ENCODE measurements around the gene PPP6R1.

Gene PPP6R1

DNA sequence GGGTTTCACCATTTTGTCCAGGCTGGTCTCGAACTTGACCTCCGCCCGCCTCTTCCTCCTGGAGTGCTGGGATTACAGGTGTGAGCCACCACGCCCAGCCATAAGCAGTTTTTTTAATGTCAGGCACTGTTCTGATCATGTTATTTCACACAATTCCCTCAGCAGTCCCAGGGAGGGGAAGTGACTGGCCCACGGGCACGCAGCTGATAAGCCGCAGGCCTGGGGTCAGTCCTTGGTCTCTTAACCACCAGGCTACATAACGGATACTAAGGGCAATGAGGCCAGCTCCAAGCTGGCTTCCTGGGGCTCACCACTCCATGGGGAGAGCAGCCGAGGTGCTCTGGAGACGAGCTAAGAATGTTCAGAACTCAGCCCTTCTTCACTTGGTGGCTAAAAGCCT lies 38.5 kb upstream of the PPP6R1 start:
- TF ChIP-seq, protein P1, sequence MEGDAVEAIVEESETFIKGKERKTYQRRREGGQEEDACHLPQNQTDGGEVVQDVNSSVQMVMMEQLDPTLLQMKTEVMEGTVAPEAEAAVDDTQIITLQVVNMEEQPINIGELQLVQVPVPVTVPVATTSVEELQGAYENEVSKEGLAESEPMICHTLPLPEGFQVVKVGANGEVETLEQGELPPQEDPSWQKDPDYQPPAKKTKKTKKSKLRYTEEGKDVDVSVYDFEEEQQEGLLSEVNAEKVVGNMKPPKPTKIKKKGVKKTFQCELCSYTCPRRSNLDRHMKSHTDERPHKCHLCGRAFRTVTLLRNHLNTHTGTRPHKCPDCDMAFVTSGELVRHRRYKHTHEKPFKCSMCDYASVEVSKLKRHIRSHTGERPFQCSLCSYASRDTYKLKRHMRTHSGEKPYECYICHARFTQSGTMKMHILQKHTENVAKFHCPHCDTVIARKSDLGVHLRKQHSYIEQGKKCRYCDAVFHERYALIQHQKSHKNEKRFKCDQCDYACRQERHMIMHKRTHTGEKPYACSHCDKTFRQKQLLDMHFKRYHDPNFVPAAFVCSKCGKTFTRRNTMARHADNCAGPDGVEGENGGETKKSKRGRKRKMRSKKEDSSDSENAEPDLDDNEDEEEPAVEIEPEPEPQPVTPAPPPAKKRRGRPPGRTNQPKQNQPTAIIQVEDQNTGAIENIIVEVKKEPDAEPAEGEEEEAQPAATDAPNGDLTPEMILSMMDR (IDR thresholded peaks at IDR 0.05; ENCODE audit: low read length, missing control alignments) = no peak
- H3K4me3 ChIP-seq (replicated peaks; ENCODE audit: low read depth, low read length) = no peak overlapping the region

DNA sequence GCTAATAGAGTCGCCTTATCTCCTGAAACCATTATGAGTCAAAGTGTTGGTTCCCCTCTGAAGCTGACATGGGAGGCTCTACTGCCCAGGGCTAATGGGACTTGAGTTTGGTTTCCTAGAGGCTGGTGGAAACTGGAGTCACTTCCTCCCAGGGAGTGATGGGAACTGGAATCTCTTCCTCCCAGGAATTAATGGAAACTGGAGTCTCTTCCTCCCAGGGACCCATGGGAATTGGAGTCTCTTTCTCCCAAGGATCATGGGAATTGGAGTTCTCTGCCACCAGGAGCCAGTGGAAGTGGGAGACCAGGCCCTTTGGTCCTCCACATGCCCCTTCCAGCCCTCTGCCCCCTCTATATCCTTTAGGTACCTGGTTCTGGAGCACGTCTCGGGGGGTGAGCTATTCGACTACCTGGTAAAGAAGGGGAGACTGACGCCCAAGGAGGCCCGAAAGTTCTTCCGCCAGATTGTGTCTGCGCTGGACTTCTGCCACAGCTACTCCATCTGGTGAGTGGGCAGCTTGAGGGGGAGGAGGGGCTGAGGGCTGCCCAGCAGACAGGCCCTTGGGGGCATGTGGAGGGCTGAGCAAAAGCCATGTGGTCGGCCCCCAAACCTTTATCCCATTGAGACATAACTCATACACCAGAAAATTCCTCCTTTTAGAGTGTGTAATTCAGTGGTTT lies 30.4 kb upstream of the PPP6R1 start:
- TF ChIP-seq, protein P1 (IDR thresholded peaks at IDR 0.05; ENCODE audit: low read length, missing control alignments) = no peak
- no peak for DNase-seq (ENCODE audit: low read depth)
- no peak overlapping the region for H3K4me3 ChIP-seq (replicated peaks; ENCODE audit: low read depth, low read length)

More for the DNA sequence above, 38.5 kb upstream of the PPP6R1 start:
- no peak for DNase-seq (ENCODE audit: low read depth)

DNA sequence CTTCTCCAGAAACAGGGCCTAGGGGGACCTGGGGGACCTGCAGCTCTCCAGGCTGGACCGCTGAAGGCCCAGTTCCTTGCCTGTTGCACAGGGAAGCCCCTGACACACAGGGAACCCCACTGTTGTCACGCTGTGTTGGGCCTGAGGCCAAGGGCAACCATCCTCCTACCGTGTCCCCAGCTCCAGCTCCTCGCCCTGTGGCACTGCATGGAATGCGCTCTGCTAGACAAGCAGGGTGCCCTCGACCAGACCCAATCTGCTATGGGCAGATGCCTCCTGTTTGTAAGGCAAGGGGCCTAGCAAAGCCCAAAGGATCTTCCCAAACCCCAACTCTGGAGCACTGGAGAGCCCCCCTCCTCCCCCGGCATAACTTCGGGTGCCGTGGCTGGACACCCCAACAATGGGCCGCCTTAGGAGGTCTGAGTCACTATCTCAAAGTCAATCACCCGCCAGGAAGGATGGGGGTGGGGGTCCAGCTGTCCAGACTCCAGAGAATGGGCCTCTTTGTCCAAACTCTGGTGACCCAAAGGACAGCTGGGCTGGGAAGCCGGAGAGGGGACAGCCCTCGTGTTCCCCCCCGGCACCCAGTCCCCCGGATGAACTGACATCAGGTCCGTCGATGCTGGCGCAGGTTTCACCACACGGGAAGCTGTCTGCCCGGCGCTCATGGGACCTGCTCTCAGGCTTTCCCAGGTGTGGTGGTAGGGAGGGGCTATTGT lies 28.7 kb upstream of the PPP6R1 start:
- no peak overlapping the region for H3K4me3 ChIP-seq (replicated peaks; ENCODE audit: low read depth, low read length)
- TF ChIP-seq, protein P1 (IDR thresholded peaks at IDR 0.05; ENCODE audit: low read length, missing control alignments) = no peak
- DNase-seq (ENCODE audit: low read depth) = no peak

DNA sequence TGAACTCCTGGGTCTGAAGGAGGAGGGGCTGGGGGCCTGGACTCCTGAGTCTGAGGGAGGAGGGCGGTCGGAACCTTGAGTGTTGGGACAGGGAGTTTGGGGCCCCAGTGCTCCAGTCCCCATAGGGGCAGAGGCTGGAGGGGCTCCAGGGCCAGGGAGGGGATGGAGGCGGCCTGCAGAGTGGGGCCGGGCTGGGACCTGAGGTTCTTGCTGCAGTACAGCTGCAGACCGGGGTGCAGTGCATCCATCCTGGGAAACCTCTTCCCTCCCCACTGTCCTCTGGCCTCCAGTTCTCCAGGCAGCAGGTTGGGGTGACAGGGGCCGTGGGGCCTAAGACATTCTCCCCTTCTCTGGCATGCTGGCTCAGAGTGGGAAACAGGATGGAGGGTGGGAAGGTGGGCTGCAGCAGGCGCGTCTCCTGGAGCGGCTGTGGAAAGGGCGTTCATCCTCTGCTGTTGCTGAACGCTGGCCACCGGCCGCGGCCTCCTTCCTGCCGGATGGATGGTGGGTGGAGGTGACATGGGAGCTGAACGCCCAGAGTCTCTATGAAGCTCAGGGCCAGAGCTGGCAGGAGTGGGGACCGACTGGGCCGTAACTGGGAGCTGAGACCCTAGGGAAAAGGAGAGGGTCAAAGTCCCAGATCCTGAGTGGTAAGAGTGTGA lies 26.5 kb upstream of the PPP6R1 start:
- peak overlapping the region; percentile 51 for H3K4me3 ChIP-seq (replicated peaks; ENCODE audit: low read depth, low read length)
- TF ChIP-seq, protein P1 (IDR thresholded peaks at IDR 0.05; ENCODE audit: low read length, missing control alignments) = no peak
- no peak for DNase-seq (ENCODE audit: low read depth)

DNA sequence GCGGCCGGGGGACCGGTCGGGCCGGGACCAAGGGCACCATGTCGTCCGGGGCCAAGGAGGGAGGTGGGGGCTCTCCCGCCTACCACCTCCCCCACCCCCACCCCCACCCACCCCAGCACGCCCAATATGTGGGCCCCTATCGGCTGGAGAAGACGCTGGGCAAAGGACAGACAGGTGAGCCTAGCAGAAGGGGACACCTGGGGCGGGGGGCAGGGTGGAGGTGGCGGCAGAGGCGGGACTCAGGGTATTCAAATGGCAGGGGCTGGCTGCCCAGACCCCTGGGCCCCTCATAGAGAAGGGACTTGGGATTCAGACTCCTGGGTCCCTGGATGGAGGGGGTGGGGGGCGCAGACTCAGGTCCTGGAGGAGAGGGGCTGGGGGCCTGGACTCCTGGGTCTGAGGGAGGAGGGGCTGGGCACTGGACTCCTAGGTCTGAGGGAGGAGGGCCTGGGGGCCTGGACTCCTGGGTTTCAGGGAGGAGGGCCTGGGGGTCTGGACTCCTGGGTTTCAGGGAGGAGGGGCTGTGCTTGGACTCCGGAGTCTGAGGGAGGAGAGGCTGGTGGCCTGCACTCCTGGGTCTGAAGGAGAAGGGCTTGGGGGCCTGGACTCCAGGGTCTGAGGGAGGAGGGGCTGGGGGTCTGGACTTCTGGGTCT lies 25.7 kb upstream of the PPP6R1 start:
- no peak for DNase-seq (ENCODE audit: low read depth)
- H3K4me3 ChIP-seq (replicated peaks; ENCODE audit: low read depth, low read length) = peak overlapping the region; percentile 51
- TF ChIP-seq, protein P1 (IDR thresholded peaks at IDR 0.05; ENCODE audit: low read length, missing control alignments) = no peak

DNA sequence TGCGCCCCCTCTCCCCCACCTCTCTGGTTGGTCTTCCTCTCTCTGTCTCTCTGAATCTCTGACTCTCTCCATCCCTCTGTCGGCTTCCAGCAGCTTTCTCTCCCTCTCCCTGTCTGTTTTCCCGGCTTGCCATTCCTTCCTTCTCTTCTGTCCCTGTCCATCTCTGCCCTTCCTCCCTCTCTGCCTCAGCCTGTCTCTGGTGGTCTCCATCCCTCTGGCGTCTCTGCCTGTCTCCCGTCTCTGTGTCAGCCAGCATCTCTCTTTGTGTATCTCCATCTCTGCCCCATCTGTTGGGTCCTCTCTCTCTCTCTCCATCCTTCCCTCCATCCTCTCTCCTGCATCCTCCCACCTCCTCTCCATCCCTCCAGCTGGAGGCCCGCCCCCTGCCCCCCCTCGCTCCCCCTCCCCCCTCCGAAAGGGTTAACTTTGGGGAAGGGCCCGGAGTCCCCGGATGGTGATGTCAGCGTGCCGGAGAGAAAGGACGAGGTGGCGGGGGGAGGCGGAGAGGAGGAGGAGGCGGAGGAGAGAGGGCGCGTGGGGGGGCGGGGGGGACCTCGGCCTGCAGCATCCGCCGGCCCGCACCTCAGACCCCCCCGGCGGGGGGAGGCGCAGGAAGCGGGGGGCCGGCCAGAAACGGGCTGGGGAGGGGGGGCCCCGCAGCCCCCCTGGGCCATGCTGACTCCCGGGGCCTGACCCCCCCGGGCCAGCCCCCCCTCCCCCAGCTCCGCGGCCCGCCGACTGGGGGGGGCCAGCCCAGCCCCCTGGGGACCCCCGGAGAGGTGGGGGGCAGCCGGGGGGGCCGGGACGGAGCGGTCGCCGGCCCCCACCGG lies 24.9 kb upstream of the PPP6R1 start, which contains the start of gene BRSK1:
Gene BRSK1 (plus strand): TSS at position 450 of the 830 bp plus-strand sequence. CDS start 446 bp downstream, outside the sequence.
- H3K4me3 ChIP-seq (replicated peaks; ENCODE audit: low read depth, low read length) = peak within 1 kb of the TSS; percentile 51
- TF ChIP-seq, protein P1 (IDR thresholded peaks at IDR 0.05; ENCODE audit: low read length, missing control alignments) = no peak
- peak; percentile 60 for DNase-seq (ENCODE audit: low read depth)

Measured in fibroblast of pulmonary artery (primary cell).